RWPE2 (cell line): ENCODE measurements around the gene HEXD.
A peak's percentile ranks its signal among the peaks of the same experiment; 100 is the strongest.

ENCODE experiments used
- ATAC-seq: fragments of 200-7000 bp; cut with Tn5 transposase; 3 replicates; pipeline ENCODE4 v1.9.1; 2021; ENCODE audit warnings: low read depth
- DNase-seq: peaks from one replicate; pipeline ENCODE4 v3.0.0-alpha.2; 2020; ENCODE audit warnings: low spot score
- H3K27ac ChIP-seq: fragments of 450-650 bp; 2 replicates; pipeline ENCODE4 v1.5.1; 2017; ENCODE audit warnings: mild to moderate bottlenecking; ENCODE audit not compliant: poor library complexity, severe bottlenecking
- H3K27me3 ChIP-seq: fragments of 250-450 bp; sonication (Bioruptor Pico); 2 replicates; pipeline ENCODE4 v1.5.1; 2021; ENCODE audit warnings: mild to moderate bottlenecking, moderate library complexity; ENCODE audit not compliant: insufficient read depth, poor library complexity, severe bottlenecking
- H3K36me3 ChIP-seq: fragments of 250-450 bp; sonication (Bioruptor Pico); 2 replicates; pipeline ENCODE4 v1.5.1; 2020; ENCODE audit warnings: low read depth, mild to moderate bottlenecking, moderate library complexity
- H3K4me1 ChIP-seq: fragments of 250-450 bp; sonication (Bioruptor Pico); 2 replicates; pipeline ENCODE4 v1.5.1; 2021; ENCODE audit warnings: mild to moderate bottlenecking, moderate library complexity; ENCODE audit not compliant: insufficient read depth, poor library complexity, severe bottlenecking
- H3K4me3 ChIP-seq: fragments of 250-450 bp; sonication (Bioruptor Pico); 2 replicates; pipeline ENCODE4 v1.5.1; 2021; ENCODE audit warnings: mild to moderate bottlenecking, moderate library complexity; ENCODE audit not compliant: severe bottlenecking
- H3K9me3 ChIP-seq: fragments of 250-450 bp; sonication (Bioruptor Pico); 2 replicates; pipeline ENCODE4 v1.5.1; 2021; ENCODE audit warnings: mild to moderate bottlenecking, moderate library complexity; ENCODE audit not compliant: severe bottlenecking
- CTCF ChIP-seq: fragments of 450-650 bp; IDR thresholded peaks from one replicate; pipeline ENCODE4 v1.5.1; 2017; ENCODE audit warnings: mild to moderate bottlenecking, moderate library complexity; ENCODE audit not compliant: poor library complexity, severe bottlenecking

HEXD gene

GRCh38 chr17:82447876-82448275 lies 29.7 kb downstream of the HEXD start:
- Histone ChIP-seq H3K27me3 (no peaks in the 10 kb centered on the region), H3K36me3 (no peaks in the 10 kb centered on the region), H3K4me1 (no peaks in the 10 kb centered on the region), H3K9me3 (no peaks in the 10 kb centered on the region), H3K4me3 (no peak overlapping the region), H3K27ac (no peak overlapping the region)
- ATAC-seq (no peak), DNase-seq (no peak)
- no peak for TF ChIP-seq CTCF

- Histone ChIP-seq H3K9me3 (no peaks in the 10 kb centered on the region), H3K36me3 (no peaks in the 10 kb centered on the region), H3K27ac (no peak overlapping the region), H3K4me3 (peak overlapping the region; percentile 60), H3K27me3 (no peaks in the 10 kb centered on the region), H3K4me1 (no peaks in the 10 kb centered on the region)
- no peak for TF ChIP-seq CTCF
- ATAC-seq (no peak), DNase-seq (no peak)
These were observed 31.2 kb downstream of the HEXD start for GRCh38 chr17:82449131-82449882.

- no peaks in the 10 kb centered on the region for H3K9me3 ChIP-seq
- no peaks in the 10 kb centered on the region for H3K4me1 ChIP-seq
- H3K27ac ChIP-seq, result peak overlapping the region; percentile 53
- no peaks in the 10 kb centered on the region for H3K36me3 ChIP-seq
- ATAC-seq, result no peak
- no peak for TF ChIP-seq CTCF
- H3K27me3 ChIP-seq, result no peaks in the 10 kb centered on the region
- no peak for DNase-seq
- peak overlapping the region; percentile 60 for H3K4me3 ChIP-seq
These were observed 31.8 kb downstream of the HEXD start for GRCh38 chr17:82449883-82450356.

GRCh38 chr17:82450357-82451106 lies 32.4 kb downstream of the HEXD start, which contains the start of gene CYBC1:
TSS of gene CYBC1 (minus strand) at chr17:82450752. CDS start at chr17:82449254, 1,498 bp downstream.
- DNase-seq (no peak), ATAC-seq (peak; percentile 91)
- Histone ChIP-seq H3K27me3 (no peaks in the 10 kb centered on the region), H3K9me3 (no peaks in the 10 kb centered on the region), H3K4me3 (peak within 1 kb of the TSS; percentile 60), H3K4me1 (no peaks in the 10 kb centered on the region), H3K36me3 (no peaks in the 10 kb centered on the region), H3K27ac (peak within 1 kb of the TSS; percentile 53)
- no peak for TF ChIP-seq CTCF
